HG03097 (cell line): ENCODE measurements around the gene RDH12.
"Not testable (repeated sequence)": the region's sequence is repeated elsewhere in the genome, so short reads cannot be mapped to it uniquely, and the experiment has no call there.

ENCODE experiments used
- ATAC-seq: cut with Tn5 transposase; IDR thresholded peaks from one replicate; pipeline ENCODE4 v1.9.1; 2021; ENCODE audit not compliant: unreplicated experiment, low FRiP score

The RDH12 gene

GRCh38 chr14:67704484-67705089 lies 2.9 kb downstream of the RDH12 start:
- no peak for ATAC-seq

DNA sequence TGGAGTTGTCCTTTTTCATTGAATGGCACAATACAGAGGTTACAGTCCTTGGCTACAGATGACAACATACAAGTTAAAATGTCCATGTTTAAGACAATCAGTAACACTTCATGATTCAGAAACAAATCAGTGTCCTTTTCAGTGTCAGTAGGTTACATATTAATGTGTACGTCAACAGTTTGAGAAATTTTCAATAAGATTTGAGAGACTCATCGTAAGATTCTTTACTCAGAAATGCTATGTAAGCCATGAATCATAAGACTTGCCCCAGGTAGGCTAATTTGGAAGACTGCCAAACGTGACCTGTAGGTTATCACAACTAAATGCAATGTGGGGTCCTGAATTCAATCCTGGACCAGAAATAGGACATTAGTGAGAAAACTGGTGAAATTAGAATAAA lies 3.5 kb downstream of the RDH12 start:
- ATAC-seq, result no peak

GRCh38 chr14:67709346-67709745 lies 7.7 kb downstream of the RDH12 start:
- not testable (repeated sequence) for ATAC-seq

- not testable (repeated sequence) for ATAC-seq
Observed at GRCh38 chr14:67709796-67710195, 8.1 kb downstream of the RDH12 start.

- no peak for ATAC-seq
Observed at GRCh38 chr14:67710209-67710608, 8.5 kb downstream of the RDH12 start.

GRCh38 chr14:67717048-67717447 lies 15.4 kb downstream of the RDH12 start:
- ATAC-seq, result no peak

- no peak for ATAC-seq
Observed at GRCh38 chr14:67718265-67718664, 16.6 kb downstream of the RDH12 start.

DNA sequence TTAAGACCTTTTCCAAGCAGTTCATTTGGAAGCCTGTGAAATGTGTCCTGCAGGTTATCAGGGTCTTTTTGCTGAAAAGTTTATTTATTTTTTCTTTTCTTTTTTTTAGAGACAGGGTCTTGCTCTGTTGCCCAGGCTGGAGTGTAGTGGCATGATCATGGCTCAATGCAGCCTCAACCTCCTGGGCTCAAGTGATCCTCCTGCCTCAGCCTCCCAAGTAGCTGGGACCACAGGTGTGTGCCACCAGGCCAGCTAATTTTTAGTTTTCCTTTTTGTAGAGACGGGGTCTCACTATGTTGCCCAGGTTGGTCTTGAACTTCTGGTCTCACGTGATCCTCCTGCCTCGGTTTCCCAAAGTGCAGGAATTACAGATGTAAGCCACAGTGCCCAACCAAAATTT lies 17.7 kb downstream of the RDH12 start:
- ATAC-seq, result not testable (repeated sequence)

GRCh38 chr14:67719866-67720265 lies 18.2 kb downstream of the RDH12 start:
- ATAC-seq, result no peak

- ATAC-seq, result no peak
Observed at GRCh38 chr14:67721875-67722274, 20.2 kb downstream of the RDH12 start.

- ATAC-seq, result no peak
Observed at GRCh38 chr14:67722293-67722692, 20.6 kb downstream of the RDH12 start.

DNA sequence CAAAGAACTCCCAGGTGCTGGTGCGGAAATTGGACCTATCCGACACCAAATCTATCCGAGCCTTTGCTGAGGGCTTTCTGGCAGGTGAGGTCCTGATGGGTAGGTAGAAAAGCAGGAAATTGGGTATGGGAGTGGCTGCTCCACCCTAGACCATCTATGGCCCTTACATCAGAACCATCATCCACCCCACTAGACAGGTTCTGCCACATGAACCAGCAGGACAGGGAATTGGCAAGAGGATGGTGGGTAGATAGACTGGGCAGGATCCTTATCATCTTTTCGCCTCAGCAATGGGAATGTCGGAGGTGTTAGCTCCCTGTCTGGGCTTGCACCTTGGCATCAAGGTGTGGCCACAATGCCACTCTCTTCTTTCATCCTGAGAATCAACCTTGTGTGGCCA lies 23.5 kb downstream of the RDH12 start:
- ATAC-seq, result no peak

DNA sequence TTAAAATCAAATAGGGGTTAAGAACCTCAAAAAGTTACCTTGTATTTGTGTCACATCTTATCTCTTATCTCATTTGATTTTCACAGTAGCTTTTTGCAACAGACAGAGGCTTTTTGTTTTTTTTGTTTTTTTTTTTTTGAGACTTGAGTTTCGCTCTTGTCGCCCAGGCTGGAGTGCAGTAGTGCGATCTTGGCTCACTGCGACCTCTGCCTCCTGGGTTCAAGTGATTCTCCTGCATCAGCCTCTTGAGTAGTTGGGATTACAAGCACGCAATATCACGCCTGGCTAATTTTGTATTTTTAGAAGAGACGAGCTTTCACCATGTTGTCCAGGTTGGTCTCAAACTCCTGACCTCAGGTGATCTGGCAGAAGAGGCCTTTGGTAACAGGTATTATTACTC lies 25.7 kb downstream of the RDH12 start:
- ATAC-seq, result no peak

GRCh38 chr14:67728258-67728657 lies 26.6 kb downstream of the RDH12 start:
- ATAC-seq, result no peak

GRCh38 chr14:67729072-67729885 lies 27.6 kb downstream of the RDH12 start:
- ATAC-seq, result no peak

DNA sequence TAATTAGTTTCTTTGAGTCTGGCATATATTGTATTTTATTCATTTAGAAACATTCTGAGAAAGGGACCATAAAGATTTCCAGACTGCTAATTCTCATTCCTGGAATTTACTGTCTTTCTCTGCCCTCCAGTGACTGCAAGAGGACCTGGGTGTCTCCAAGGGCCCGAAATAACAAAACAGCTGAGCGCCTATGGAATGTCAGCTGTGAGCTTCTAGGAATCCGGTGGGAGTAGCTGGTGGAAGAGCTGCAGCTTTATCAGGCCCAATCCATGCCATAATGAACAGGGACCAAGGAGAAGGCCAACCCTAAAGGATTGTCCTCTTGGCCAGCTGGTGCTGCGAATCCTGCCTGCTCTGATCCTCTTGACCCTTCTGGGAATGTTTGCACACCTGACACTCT lies 31.9 kb downstream of the RDH12 start:
- ATAC-seq, result no peak

GRCh38 chr14:67734675-67735074 lies 33.0 kb downstream of the RDH12 start:
- no peak for ATAC-seq

- ATAC-seq, result no peak
Observed at GRCh38 chr14:67735336-67736147, 33.9 kb downstream of the RDH12 start.

DNA sequence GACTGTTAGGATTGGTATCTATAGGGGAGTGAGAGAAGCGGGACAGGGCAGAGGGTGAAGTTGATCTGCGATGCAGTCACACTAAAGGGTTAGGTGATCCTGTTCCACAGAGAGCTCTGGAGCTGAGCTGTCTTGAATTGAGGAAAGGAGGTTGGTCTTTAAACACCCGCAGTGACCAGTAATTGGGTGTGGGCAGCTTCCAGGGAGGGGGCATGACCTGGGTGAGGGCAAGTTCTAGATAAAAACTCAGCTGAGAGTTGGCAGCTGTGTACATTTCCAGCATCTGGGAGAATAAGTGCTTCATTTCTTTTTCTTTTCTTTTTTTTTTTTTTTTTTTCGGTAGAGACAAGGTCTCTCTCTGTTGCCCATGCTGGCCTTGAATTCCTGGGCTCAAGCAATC lies 35.1 kb downstream of the RDH12 start:
- ATAC-seq, result no peak

- no peak for ATAC-seq
Observed at GRCh38 chr14:67738740-67739504, 37.2 kb downstream of the RDH12 start.

- no peak for ATAC-seq
Observed at GRCh38 chr14:67744046-67744445, 42.4 kb downstream of the RDH12 start.
